CD4-positive, alpha-beta T cell (primary cell): ENCODE measurements around the gene KCNMB2. TPM values are rescaled to one million over a fixed set of nuclear protein-coding genes. Genes with fewer than 3 reads are reported as not detected.

Source experiments
- ATAC-seq: fragments of 200-7000 bp; cut with Tn5 transposase; one replicate; pipeline ENCODE4 v1.10.0; 2022; ENCODE audit warnings: mild to moderate bottlenecking; ENCODE audit not compliant: poor library complexity
- CTCF ChIA-PET: fragments of 350-600 bp; sonication (Branson Sonifier 250); formaldehyde crosslinking; loops from one replicate; lab custom pipeline; 2021; ENCODE audit warnings: antibody characterized with exemption, inconsistent platforms; lab: Charles Lee
- POLR2A ChIA-PET: fragments of 350-600 bp; sonication (Branson Sonifier 250); formaldehyde crosslinking; loops from one replicate; lab custom pipeline; 2021; ENCODE audit warnings: antibody characterized with exemption, inconsistent platforms; lab: Charles Lee
- DNase-seq, 14 experiments: peaks; one replicate each; pipeline ENCODE4 v3.0.0-alpha.2; 2013 to 2020; ENCODE audit warnings: mixed read lengths in 2 of 14
- H3K27ac ChIP-seq, 2 donors: one replicate each; pipeline versions ENCODE4 v1.5.1 to v1.7.0; 2013; ENCODE audit warnings: low read length in 2 of 2, low read depth in 1 of 2, mild to moderate bottlenecking in 1 of 2
- H3K27me3 ChIP-seq, 2 experiments: 1 replicate in 1 of 2; 2 replicates in 1 of 2; pipeline versions ENCODE4 v1.6.1 to v1.7.0; 2013; ENCODE audit warnings: low read length in 2 of 2, control low read depth in 1 of 2, mild to moderate bottlenecking in 1 of 2, moderate library complexity in 1 of 2; ENCODE audit not compliant: insufficient read depth in 2 of 2, control insufficient read depth in 1 of 2
- H3K36me3 ChIP-seq: one replicate; pipeline ENCODE4 v1.6.1; 2013; ENCODE audit warnings: low read length, control low read depth; ENCODE audit not compliant: insufficient read depth
- H3K4me1 ChIP-seq: one replicate; pipeline ENCODE4 v1.6.1; 2013; ENCODE audit warnings: low read length, control low read depth; ENCODE audit not compliant: insufficient read depth
- H3K4me3 ChIP-seq: one replicate; pipeline ENCODE4 v1.5.1; 2013; ENCODE audit warnings: mild to moderate bottlenecking, low read length, moderate library complexity
- H3K9me3 ChIP-seq, 2 experiments: 1 replicate in 1 of 2; 2 replicates in 1 of 2; pipeline versions ENCODE4 v1.6.1 to v1.7.0; 2013; ENCODE audit warnings: low read length in 2 of 2, mild to moderate bottlenecking in 2 of 2, control low read depth in 1 of 2, moderate library complexity in 1 of 2; ENCODE audit not compliant: control insufficient read depth in 1 of 2, insufficient read depth in 1 of 2
- H3K27ac Mint-ChIP-seq: one replicate; pipeline ENCODE4 v1.8.0; 2020; ENCODE audit warnings: mixed read lengths
- H3K27me3 Mint-ChIP-seq: one replicate; pipeline ENCODE4 v1.8.0; 2021; ENCODE audit warnings: mixed read lengths
- H3K36me3 Mint-ChIP-seq: one replicate; pipeline ENCODE4 v1.8.0; 2021; ENCODE audit warnings: low read depth, mixed read lengths
- H3K4me1 Mint-ChIP-seq: one replicate; pipeline ENCODE4 v1.8.0; 2021; ENCODE audit warnings: low read depth, mixed read lengths
- H3K4me3 Mint-ChIP-seq: one replicate; pipeline ENCODE4 v1.8.0; 2020; ENCODE audit warnings: mild to moderate bottlenecking, mixed read lengths
- H3K9me3 Mint-ChIP-seq: one replicate; pipeline ENCODE4 v1.8.0; 2020; ENCODE audit warnings: mixed read lengths
- CTCF ChIP-seq: fragments of 200-600 bp; IDR thresholded peaks from one replicate; pipeline ENCODE4 v1.8.0; 2022; ENCODE audit warnings: antibody characterized with exemption, mild to moderate bottlenecking
- intact Hi-C, 2 experiments: fragments of 100-400 bp; cut with DNase I in 1 of 2; cut with micrococcal nuclease in 1 of 2; formaldehyde crosslinking; loops; one replicate each; pipeline versions ENCODE4 v1.15.1 to v1.9.0; 2023 to 2025; cut with DNase I, micrococcal nuclease
- total RNA-seq, 174 experiments: library from RNA in 2 of 174; stranded (reverse) in 2 of 174; gene quantifications; one replicate each; pipeline ENCODE4 v1.2.3 and lab custom pipeline; 2021 to 2026

KCNMB2 gene
- total RNA-seq, 2 experiments from 2014 or later = not detected

GRCh38 chr3:178706411-178706810, 170.2 kb downstream of the KCNMB2 start:
- no peak overlapping the region for H3K4me3 Mint-ChIP-seq
- H3K36me3 Mint-ChIP-seq = no peaks in the 10 kb centered on the region
- H3K36me3 ChIP-seq = no peaks in the 10 kb centered on the region
- peaks cover 3% of the 10 kb centered on the region for H3K9me3 Mint-ChIP-seq
- TF ChIP-seq CTCF = no peak
- ATAC-seq = no peak
- H3K27ac ChIP-seq = no peak overlapping the region
- no peaks in the 10 kb centered on the region for H3K27me3 Mint-ChIP-seq
- ChIA-PET CTCF (no interaction called here), POLR2A (no interaction called here)
- no peaks in the 10 kb centered on the region for H3K4me1 ChIP-seq
- intact Hi-C loops = no loop called here
- DNase-seq = no peak
- H3K27ac Mint-ChIP-seq = no peak overlapping the region
- H3K27me3 ChIP-seq = no peaks in the 10 kb centered on the region
- H3K4me3 ChIP-seq = no peak overlapping the region
- no peaks in the 10 kb centered on the region for H3K9me3 ChIP-seq
- no peaks in the 10 kb centered on the region for H3K4me1 Mint-ChIP-seq

GRCh38 chr3:178707311-178708031, 171.2 kb downstream of the KCNMB2 start:
- POLR2A ChIA-PET = interaction anchor here (0.6 kb wide), 1 partner anchor 617 kb away, joined by 3 read pairs; no protein-coding TSS in a partner anchor
- ATAC-seq (no peak), DNase-seq (no peak)
- H3K4me1 Mint-ChIP-seq = no peaks in the 10 kb centered on the region
- no peaks in the 10 kb centered on the region for H3K27me3 Mint-ChIP-seq
- no peaks in the 10 kb centered on the region for H3K36me3 Mint-ChIP-seq
- intact Hi-C loops = no loop called here
- no peak overlapping the region for H3K4me3 ChIP-seq
- no peaks in the 10 kb centered on the region for H3K36me3 ChIP-seq
- TF ChIP-seq CTCF = no peak
- peaks cover 1% of the 10 kb centered on the region for H3K9me3 Mint-ChIP-seq
- no peaks in the 10 kb centered on the region for H3K4me1 ChIP-seq
- no peak overlapping the region for H3K27ac Mint-ChIP-seq
- H3K27ac ChIP-seq = no peak overlapping the region
- H3K27me3 ChIP-seq = no peaks in the 10 kb centered on the region
- H3K9me3 ChIP-seq = no peaks in the 10 kb centered on the region
- H3K4me3 Mint-ChIP-seq = no peak overlapping the region
- CTCF ChIA-PET = no interaction called here

GRCh38 chr3:178709051-178709450, 172.8 kb downstream of the KCNMB2 start:
- no peaks in the 10 kb centered on the region for H3K36me3 ChIP-seq
- CTCF ChIA-PET = no interaction called here
- Mint-ChIP-seq H3K27ac (no peak overlapping the region), H3K36me3 (no peaks in the 10 kb centered on the region), H3K4me3 (no peak overlapping the region), H3K4me1 (no peaks in the 10 kb centered on the region), H3K9me3 (no peaks in the 10 kb centered on the region), H3K27me3 (no peaks in the 10 kb centered on the region)
- intact Hi-C loops = no loop called here
- H3K27ac ChIP-seq = no peak overlapping the region
- ATAC-seq = no peak
- H3K4me1 ChIP-seq = no peaks in the 10 kb centered on the region
- TF ChIP-seq CTCF = no peak
- POLR2A ChIA-PET = no interaction called here
- H3K9me3 ChIP-seq = no peaks in the 10 kb centered on the region
- no peak for DNase-seq
- H3K27me3 ChIP-seq = no peaks in the 10 kb centered on the region
- no peak overlapping the region for H3K4me3 ChIP-seq
